T1000 (cell line): Measurements from ENCODE around the gene CRHR1.

Experiments
- DNase-seq: peaks from one replicate; lab custom pipeline; 2025; ENCODE audit warnings: mixed read lengths; lab: John Stamatoyannopoulos, UW

CRHR1 gene

DNA sequence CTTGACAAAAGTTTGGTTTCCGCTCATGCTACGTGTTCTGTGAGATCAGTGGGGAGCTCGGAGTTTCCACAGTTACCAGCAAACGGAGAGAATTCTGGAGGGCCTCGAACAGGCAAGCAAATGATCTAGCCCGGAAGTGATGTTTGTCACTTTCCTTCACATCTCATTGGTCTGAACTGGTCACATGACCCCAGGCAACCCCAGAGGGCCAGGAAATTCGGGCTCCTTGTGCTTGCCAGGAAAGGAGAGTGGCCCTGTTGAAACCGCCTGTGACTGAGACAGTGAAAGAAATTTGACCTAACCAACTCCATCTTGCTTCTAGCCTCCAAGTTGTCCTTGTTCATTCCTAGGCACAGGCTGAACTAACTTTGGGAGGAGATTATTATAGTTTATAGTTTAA is 83.6 kb downstream of the CRHR1 start:
- no peak for DNase-seq

- no peak for DNase-seq
Measured at GRCh38 chr17:45868276-45868675, 84.2 kb downstream of the CRHR1 start.

DNA sequence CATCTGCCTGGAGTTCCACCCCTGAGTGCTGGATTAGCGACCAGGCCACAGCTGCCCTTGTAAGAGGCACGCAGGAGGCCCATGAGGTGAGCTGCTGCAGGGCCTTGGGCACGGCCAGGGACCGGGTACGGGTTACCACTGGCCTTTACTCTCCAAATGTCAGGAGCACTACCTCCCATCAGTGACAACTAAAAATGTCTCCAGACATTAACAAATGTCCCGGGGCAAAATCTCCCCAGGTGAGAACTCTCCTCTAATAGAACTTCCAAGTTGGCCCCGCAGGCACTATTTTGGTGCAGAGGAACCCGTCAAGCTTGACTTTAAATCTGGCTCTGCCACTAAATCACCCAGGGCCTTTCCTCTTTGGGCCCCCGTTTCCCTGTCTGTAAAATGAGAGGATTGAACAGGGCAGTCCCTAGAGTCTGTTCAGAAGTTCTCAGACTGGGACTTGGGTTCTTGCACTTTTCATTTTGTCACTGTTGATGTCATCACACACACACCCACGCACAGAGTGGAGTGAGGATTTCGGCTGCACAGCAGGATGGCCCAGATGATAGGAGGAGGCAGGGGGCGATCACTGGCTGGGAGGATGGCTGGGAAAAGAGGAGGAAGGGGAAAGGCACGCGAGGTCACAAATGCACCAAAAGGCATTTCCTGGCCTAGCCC is 85.7 kb downstream of the CRHR1 start:
- no peak for DNase-seq

DNA sequence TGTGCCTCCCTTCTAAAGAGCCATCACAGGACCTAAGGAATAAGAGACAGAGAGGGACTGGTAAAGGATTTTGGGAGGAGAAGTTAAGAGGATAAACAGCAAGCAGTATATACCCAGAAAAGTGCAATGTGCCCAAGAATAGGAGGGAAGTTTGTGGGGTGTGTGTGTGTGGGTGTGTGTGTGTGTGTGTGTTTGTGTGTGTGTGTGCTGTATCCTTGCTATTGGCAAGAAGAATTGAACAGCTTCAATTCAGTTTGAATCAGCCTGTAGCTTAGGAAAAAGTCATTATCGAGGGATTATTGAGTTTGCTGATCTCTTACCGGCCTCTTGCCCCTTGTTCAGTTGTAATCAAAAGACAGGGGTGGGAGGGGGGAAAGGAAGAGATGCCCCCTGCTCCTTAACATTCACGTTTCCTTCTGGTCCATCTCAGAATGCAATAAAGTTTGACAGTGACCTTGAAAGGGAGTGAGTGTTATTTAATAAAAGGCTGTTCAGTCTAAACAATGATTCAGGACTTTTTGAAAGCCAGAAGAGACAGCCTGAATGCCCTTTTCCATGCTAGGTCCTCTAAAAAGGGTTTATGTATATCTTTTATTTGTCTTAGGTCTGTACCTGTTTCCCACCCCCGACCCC is 86.3 kb downstream of the CRHR1 start:
- no peak for DNase-seq

DNA sequence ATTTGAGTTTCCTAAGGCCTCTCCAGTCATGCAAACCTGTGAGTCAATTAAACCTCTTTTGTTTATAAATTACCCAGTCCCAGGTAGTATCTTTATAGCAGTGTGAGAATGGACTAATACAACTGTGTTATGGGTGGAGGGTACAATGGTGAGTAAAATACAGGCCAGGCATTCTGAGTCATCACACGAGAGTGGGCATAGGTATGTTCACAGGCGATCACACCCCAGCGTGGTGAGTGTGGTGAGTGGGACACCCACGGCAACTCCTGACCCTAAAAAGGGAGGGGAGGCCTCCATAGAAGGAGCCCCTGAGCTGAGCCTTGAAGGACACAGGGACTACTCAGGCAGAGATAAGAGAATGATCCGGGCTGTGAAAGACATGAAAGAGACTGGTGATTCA is 87.6 kb downstream of the CRHR1 start:
- no peak for DNase-seq

- no peak for DNase-seq
Measured at GRCh38 chr17:45873728-45874127, 89.6 kb downstream of the CRHR1 start.

DNA sequence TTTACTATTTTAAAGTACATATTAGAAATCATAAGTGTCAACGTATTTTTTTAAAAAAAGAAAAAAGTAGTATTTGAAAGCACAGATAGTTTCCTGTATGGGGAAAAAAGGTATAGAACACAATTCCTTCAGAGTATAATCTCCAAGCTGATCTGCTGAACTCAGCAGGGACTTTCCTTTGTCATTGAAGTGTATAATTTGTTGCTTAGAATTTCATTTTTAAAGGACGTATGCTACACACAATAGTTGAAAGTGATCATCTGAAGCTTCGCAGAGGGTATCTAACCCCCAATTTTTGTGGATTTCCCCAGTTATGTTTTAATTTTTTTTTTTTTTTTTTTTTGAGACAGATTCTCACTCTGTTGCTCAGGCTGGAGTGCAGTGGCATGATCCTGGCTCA is 90.0 kb downstream of the CRHR1 start:
- no peak for DNase-seq

GRCh38 chr17:45876539-45876938 is 92.4 kb downstream of the CRHR1 start:
- no peak for DNase-seq

GRCh38 chr17:45877467-45877866 is 93.3 kb downstream of the CRHR1 start:
- DNase-seq, result no peak

GRCh38 chr17:45883063-45883462 is 98.9 kb downstream of the CRHR1 start:
- DNase-seq, result no peak
